GM12892 (cell line): Measurements from ENCODE around the gene CAMK1D.

Experiments used
- DNase-seq: peaks from one replicate; pipeline ENCODE4 v3.0.0; 2011; ENCODE audit not compliant: insufficient read length
- FAIRE-seq: peaks from 2 replicates; lab custom pipeline; 2011; peaks lifted over from hg19 to GRCh38; lab: Jason Lieb, UNC
- POLR2A ChIP-seq: IDR thresholded peaks from 2 replicates; pipeline ENCODE4 v1.6.1; 2011; ENCODE audit warnings: low read depth, low read length, control low read depth
- POLR2AphosphoS5 ChIP-seq: IDR thresholded peaks from 2 replicates; pipeline ENCODE4 v1.6.1; 2011; ENCODE audit warnings: low read depth, low read length, control low read depth
- TAF1 ChIP-seq: IDR thresholded peaks from 2 replicates; pipeline ENCODE4 v1.6.1; 2011; ENCODE audit warnings: low read depth, mild to moderate bottlenecking, control low read depth, low read length, borderline replicate concordance

The CAMK1D gene

DNA sequence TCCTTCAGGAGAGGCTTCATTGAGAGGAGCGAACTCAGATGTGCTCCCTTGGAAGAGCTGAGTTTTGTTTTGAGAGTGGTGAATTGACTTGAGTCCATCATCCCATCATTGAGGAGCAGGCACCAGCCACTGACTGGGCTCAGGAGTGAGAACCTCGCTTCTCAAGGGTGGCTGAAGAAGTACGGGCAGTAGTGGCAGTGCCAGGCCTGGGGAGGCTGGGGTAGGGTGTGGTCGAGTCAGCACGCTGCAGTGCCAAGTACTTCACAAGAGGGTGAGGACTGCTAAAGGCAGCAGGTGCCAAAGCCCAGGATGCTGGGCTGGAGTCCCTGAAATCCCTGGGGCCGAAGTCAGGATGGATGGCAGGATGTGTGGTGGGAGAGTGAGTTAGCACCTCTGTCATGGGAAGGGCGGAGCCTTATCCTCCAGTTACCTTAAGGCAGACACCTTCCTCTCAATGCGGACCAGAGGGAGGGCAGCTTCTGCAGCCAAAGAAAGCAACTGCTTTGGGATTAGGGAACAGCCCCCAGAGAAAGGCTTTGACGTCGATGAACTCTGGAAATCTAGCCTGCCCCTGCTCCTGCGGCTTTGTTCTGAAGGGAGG, 210.3 kb downstream of the CAMK1D start:
- TF ChIP-seq TAF1 (no peak), POLR2A (no peak), POLR2AphosphoS5 (no peak)
- FAIRE-seq (no peak), DNase-seq (no peak)

DNA sequence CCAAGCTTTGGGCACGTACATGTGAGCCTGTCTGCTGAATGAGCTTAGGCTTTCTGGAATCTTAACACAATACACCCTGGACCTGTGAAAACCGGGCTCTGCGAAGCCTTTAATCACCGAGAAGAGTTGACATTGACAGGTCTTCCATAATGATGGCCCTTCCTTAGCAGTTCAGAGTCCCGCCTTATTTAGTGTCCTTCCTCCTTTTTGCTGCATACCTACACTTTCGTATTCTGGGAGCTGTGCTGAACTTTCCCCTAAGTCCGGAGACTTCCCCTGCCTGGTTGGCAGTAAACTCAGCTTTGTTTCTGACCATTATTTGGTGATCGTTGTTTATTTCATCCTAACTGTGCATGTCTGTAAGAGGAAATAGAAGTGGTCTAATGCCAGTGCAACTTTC, 212.0 kb downstream of the CAMK1D start:
- no peak for TF ChIP-seq POLR2AphosphoS5
- no peak for TF ChIP-seq TAF1
- no peak for TF ChIP-seq POLR2A
- DNase-seq (no peak), FAIRE-seq (no peak)

DNA sequence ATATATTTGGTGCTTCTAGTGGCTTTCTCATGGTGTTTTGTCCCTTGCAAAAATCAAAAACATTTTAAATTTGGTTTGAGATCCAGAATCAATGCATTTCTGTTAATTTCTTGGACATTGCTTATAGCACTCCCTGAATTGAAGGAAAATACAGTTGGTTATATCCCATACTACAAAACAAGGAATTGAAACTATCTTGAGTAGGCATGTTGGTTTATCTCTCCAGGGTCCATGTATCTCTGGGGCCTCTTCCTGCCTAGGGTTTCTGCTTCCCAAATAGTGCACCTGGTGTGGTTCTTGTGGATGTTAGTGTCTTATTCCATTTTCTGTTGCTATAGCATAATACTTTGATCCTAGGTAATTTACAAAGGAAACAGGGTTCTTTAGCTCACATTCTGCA, 212.4 kb downstream of the CAMK1D start:
- TF ChIP-seq POLR2A, result no peak
- no peak for TF ChIP-seq POLR2AphosphoS5
- TF ChIP-seq TAF1, result no peak
- no peak for FAIRE-seq
- DNase-seq, result no peak

DNA sequence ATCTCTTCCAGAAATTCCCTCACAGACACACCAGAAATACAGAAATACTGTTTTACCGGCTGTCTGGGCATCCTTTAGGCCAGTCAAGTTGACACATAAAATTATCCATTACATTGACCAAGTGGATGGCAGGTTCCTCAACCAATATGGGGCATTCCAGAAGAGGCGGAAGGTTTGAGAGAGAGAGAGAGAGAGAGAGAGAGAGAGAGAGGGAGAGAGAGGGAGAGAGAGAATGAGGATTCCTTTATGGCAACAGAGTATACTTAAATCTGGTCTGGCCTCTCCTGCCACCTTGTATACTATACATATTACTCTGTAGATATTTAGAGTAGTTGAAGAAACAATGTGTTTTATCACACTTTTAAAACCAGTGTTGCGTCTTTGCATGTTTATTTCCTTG, 214.1 kb downstream of the CAMK1D start:
- no peak for TF ChIP-seq POLR2A
- TF ChIP-seq POLR2AphosphoS5, result no peak
- TF ChIP-seq TAF1, result no peak
- FAIRE-seq (no peak), DNase-seq (no peak)

DNA sequence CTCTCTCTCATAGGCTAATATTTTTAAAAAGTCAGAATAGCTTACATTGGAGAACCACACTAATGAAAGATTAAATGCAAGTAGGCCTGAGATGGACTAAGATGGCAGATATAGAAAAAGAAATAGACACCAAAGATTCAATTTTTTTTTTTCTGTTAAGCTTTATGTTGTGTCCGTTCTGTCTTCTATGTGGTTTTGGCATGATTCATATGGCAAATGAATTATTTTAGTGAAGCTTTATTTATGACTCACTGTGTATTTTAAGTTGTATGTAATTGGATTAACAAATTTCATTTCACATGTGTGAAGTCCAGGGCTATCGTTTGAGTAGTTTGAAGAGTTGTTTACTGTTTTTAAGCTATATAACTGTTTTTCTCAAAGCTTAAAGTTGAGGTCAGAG, 214.8 kb downstream of the CAMK1D start:
- DNase-seq (no peak), FAIRE-seq (no peak)
- TF ChIP-seq TAF1 (no peak), POLR2AphosphoS5 (no peak), POLR2A (no peak)

DNA sequence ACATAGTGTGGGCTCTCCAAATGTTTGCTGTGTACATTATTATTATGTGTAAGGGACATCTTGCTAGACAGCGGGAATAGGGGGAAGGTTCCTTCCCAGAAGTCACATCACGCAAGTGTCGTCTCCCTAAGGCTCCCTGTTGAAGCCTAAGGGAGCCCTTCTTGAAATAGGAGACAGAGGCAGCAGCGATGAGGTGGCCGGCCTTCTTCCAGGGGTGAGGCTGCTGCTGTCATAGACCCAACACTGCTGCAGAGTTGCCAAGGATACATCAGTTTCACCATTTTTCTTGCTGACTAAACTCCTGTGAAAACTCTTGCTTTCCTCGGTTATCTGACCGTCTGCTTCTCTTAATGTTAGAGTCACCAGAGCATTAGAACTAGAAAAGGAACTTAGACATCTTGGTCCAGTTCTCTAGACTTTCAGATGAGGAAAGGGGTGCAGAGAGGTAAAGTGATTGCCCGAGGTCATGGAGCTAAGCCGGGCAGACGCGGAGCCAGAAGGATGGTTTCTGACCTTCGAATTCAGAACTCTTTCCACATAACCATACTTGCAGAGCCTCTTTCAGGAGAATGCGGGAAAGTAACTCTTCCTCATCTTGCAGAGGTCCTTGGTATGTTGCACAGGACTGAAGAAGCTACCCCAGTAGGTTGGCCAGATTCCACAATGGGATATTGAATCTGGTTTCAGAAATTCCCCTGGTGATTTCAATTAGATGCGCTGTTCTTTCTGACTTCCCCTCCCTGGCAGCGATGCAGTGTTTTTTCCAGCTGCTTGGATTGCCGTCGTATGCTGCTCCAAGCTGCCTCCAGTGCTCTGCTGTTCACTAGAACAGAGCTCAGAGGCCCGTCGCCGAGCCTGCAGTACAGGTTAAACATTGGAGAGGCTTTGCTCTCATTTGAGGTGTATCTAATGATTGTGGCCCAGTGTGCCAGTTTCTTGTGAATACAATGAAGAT, 217.1 kb downstream of the CAMK1D start:
- DNase-seq (no peak), FAIRE-seq (no peak)
- TF ChIP-seq TAF1, result no peak
- TF ChIP-seq POLR2A, result no peak
- TF ChIP-seq POLR2AphosphoS5, result no peak

DNA sequence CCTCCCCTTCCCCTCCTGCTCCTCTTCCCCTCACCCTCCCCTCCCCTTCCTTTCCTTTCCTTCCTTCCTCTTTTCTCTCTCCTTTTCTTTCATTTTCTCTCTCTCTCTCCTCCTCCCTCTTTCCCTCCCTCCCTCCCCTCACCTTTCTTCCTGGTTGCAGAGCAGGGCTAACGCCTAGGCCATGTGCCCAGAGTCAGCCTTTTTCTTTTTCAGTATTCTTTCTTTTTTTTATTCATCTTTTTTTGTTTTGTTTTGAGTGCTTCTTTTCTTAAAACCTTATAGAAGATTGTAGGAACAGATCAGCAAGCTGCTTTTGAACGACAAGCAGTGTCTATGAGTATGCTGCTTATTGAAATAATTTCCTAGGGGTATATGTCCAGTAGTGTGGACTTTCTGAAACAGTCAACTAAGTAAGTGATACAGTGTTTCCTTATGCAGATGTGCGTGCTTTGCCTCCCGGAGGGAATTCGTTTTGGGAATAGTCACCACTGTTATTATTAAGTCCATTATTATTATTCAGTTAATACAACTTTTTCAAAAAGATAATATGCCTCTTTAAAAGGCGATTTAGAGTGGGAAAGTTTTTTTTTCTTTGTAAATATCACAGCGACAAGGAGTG, 219.2 kb downstream of the CAMK1D start:
- TF ChIP-seq TAF1, result no peak
- no peak for TF ChIP-seq POLR2AphosphoS5
- TF ChIP-seq POLR2A, result no peak

DNA sequence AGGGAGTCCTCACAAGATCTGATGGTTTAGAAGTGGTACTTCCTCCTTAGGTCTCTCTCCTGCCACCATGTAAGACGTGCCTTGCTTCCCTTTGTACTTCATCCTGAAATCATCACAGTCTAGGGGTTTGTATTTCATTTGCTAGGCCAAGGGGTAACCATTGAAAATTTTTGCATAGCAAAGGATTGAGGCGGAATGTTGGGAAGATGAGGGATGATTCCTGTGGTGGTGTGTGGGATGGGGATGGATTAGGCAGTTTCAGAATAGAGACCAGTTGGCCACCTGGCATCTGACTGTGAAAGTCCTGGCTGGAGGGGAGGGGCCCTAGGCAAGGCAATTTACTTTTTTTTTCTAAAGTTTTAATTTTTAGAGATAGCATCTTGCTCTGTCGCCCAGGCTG, 222.9 kb downstream of the CAMK1D start:
- TF ChIP-seq POLR2A (no peak), POLR2AphosphoS5 (no peak), TAF1 (no peak)
- FAIRE-seq (no peak), DNase-seq (no peak)

More for the DNA sequence above, 219.2 kb downstream of the CAMK1D start:
- DNase-seq, result no peak
- no peak for FAIRE-seq

DNA sequence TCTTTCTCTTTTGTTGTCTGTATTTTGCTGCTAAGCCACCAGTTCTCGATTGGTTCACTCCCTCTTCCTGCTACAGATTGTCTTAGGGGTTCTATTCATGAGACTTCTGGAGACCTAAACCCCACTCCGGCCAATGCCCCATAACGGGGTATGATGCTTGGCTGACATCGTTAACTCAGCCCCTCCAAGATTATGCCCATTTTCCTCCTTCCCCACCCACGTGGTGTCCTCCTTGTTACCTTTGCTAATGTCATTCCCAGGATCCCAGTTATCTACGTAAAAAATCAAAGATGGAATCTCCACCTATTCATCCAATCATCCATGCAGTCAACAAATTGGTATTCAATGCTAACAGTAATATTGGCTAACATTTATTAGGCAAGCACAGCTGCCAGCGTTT, 228.3 kb downstream of the CAMK1D start:
- TF ChIP-seq POLR2A (no peak), POLR2AphosphoS5 (no peak), TAF1 (no peak)
- DNase-seq (no peak), FAIRE-seq (no peak)

DNA sequence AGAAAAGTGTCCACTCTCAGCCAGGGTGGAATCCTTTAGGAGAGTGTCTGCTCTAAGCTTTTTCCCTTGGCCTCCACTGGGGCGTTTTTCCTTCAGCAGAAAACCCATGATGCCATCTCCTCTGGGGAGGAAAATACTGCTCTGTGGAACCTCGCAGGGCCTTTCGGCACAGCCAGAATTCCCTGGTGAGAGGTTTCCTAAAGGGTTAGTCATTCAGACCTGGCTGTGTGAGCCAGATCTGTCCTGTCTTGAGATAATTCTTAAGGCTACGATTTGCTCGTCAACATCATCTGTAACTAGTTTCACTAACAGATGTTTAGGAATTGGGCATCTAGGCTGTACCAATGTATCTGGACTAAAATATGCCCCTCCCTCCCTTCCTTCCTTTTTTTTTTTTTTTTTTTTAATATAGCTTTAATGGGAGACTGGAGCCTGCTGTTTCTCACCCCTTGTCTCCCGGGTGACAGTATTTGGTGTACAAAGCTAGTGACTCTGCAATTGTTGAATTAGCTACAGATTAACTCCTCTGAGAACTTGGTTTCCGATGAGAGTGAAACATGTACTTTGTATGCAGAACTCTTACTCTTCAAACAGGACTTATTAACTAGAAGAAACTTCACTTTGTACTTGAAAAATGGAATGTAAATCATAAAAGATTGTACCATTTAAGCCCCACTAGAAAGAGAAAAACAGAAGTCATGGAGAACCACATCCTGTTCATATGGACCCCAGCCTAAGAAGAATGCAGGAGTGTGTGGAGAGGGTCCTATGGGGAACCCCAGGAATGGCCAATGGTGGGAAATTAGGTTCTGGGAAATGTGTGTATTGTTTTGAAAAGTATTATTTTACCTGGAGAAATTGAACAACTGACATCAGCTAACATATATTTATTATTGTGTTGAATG, 230.9 kb downstream of the CAMK1D start:
- TF ChIP-seq TAF1 (no peak), POLR2A (no peak), POLR2AphosphoS5 (no peak)
- FAIRE-seq (no peak), DNase-seq (no peak)
